HepG2 (cell line): ENCODE measurements around the gene ZSCAN23. TPM values are rescaled to one million over a fixed set of nuclear protein-coding genes. Genes with fewer than 3 reads are reported as not detected.

Experiments
- ASH2L ChIP-seq: fragments of 300-600, 200-600 bp; sonication (generic); IDR thresholded peaks from 2 replicates; pipeline ENCODE4 v1.7.0; 2017; ENCODE audit warnings: low read depth, mild to moderate bottlenecking, moderate library complexity, mixed read lengths, low read length; ENCODE audit not compliant: insufficient read length
- ATAD3A ChIP-seq: sonication (generic); formaldehyde crosslinking; IDR thresholded peaks from 2 replicates; pipeline ENCODE4 v1.4.0; 2020; ENCODE audit warnings: missing genetic modification reagents
- HDAC1 ChIP-seq: sonication (generic); formaldehyde crosslinking; IDR thresholded peaks from 2 replicates; pipeline ENCODE4 v1.5.1; 2020; ENCODE audit warnings: mild to moderate bottlenecking, missing genetic modification reagents
- HNRNPLL ChIP-seq: fragments of 200-400 bp; formaldehyde crosslinking; IDR thresholded peaks from 2 replicates; pipeline ENCODE4 v1.6.1; 2017; ENCODE audit warnings: mild to moderate bottlenecking, low read depth, low read length; ENCODE audit not compliant: poor library complexity, severe bottlenecking
- HOXA3 ChIP-seq: sonication (generic); formaldehyde crosslinking; IDR thresholded peaks from 2 replicates; pipeline ENCODE4 v1.5.0; 2020; ENCODE audit warnings: missing genetic modification reagents
- JUND ChIP-seq: sonication (generic); formaldehyde crosslinking; IDR thresholded peaks from 2 replicates; pipeline ENCODE4 v1.8.0; 2022; ENCODE audit warnings: mild to moderate bottlenecking, missing genetic modification reagents
- KMT2B ChIP-seq: IDR thresholded peaks from 2 replicates; pipeline ENCODE4 v1.6.1; 2016; ENCODE audit warnings: missing genetic modification reagents, missing compliant biosample characterization
- MAFK ChIP-seq, 2 experiments: IDR thresholded peaks in 1 of 2; conservative IDR thresholded peaks in 1 of 2; 2 replicates each; pipeline ENCODE4 v1.6.1; 2011; ENCODE audit warnings: improper control_type of control experiment in 2 of 2, low read length in 2 of 2
- NR2F2 ChIP-seq: IDR thresholded peaks from 2 replicates; pipeline ENCODE4 v1.6.1; 2012; ENCODE audit warnings: low read depth, inconsistent platforms, borderline replicate concordance
- RFX5 ChIP-seq: IDR thresholded peaks from 2 replicates; pipeline ENCODE4 v1.6.1; 2011; ENCODE audit warnings: low read depth, low read length, improper control_type of control experiment
- SP4 ChIP-seq: sonication (generic); formaldehyde crosslinking; IDR thresholded peaks from 2 replicates; pipeline ENCODE4 v1.8.1; 2023; ENCODE audit warnings: mild to moderate bottlenecking, missing genetic modification reagents
- TAF1 ChIP-seq: sonication (generic); formaldehyde crosslinking; IDR thresholded peaks from 2 replicates; pipeline ENCODE4 v1.4.0; 2020; ENCODE audit warnings: missing genetic modification reagents
- XBP1 ChIP-seq: sonication (generic); formaldehyde crosslinking; IDR thresholded peaks from 2 replicates; pipeline ENCODE4 v1.5.0; 2020; ENCODE audit warnings: missing genetic modification reagents
- ZMYM3 ChIP-seq: sonication (generic); formaldehyde crosslinking; IDR thresholded peaks from 2 replicates; pipeline ENCODE4 v1.5.1; 2020; ENCODE audit warnings: mild to moderate bottlenecking, missing genetic modification reagents
- ZMYM4 ChIP-seq: sonication (generic); formaldehyde crosslinking; IDR thresholded peaks from 2 replicates; pipeline ENCODE4 v1.8.1; 2023; ENCODE audit warnings: mild to moderate bottlenecking, missing genetic modification reagents
- ZNF234 ChIP-seq: sonication (generic); formaldehyde crosslinking; conservative IDR thresholded peaks from 2 replicates; pipeline ENCODE4 v1.5.1; 2020; ENCODE audit warnings: mild to moderate bottlenecking, missing genetic modification reagents
- ZNF292 ChIP-seq: sonication (generic); formaldehyde crosslinking; IDR thresholded peaks from 2 replicates; pipeline ENCODE4 v1.8.1; 2022; ENCODE audit warnings: mild to moderate bottlenecking, low read depth, missing genetic modification reagents, borderline replicate concordance
- ZNF788 ChIP-seq: sonication (generic); formaldehyde crosslinking; IDR thresholded peaks from 2 replicates; pipeline ENCODE4 v1.5.0; 2020; ENCODE audit warnings: mild to moderate bottlenecking, missing genetic modification reagents, borderline replicate concordance
- ZNF790 ChIP-seq: sonication (generic); formaldehyde crosslinking; IDR thresholded peaks from 2 replicates; pipeline ENCODE4 v1.8.0; 2022; ENCODE audit warnings: missing genetic modification reagents, mild to moderate bottlenecking, borderline replicate concordance
- ZSCAN22 ChIP-seq: sonication (generic); formaldehyde crosslinking; IDR thresholded peaks from 2 replicates; pipeline ENCODE4 v1.4.0; 2020; ENCODE audit warnings: mild to moderate bottlenecking, missing genetic modification reagents
- polyA plus RNA-seq, 8 experiments: library from polyadenylated mRNA; depleted of rRNA in 3 of 8; stranded (reverse) in 7 of 8; unstranded in 1 of 8; fragments of >200 nt; fragmentation: Illumina TruSeq in 4 of 8; extraction: Trizol in 4 of 8; gene quantifications; 2 replicates each; pipeline versions ENCODE4 v1.2.1 to v1.2.3, GENCODE V29; 2011 to 2016; ENCODE audit warnings: low read depth in 4 of 8, missing spikeins in 1 of 8, mixed read lengths in 1 of 8; ENCODE audit not compliant: insufficient read depth in 1 of 8
- total RNA-seq, 5 experiments: library from RNA; depleted of rRNA; stranded (reverse); fragments of >200 nt; fragmentation: Illumina TruSeq; extraction: Trizol; gene quantifications; 2 replicates each; pipeline ENCODE4 v1.2.3, GENCODE V29; 2016; ENCODE audit warnings: low read depth in 1 of 5
- TF ChIP-seq, protein P1 (sequence below): sonication (generic); formaldehyde crosslinking; IDR thresholded peaks from 2 replicates; pipeline ENCODE4 v1.8.0; 2022; ENCODE audit warnings: mild to moderate bottlenecking, missing genetic modification reagents; ENCODE audit not compliant: insufficient replicate concordance
- TF ChIP-seq, protein P2 (sequence below): sonication (generic); formaldehyde crosslinking; IDR thresholded peaks from 2 replicates; pipeline ENCODE4 v1.5.0; 2020; ENCODE audit warnings: mild to moderate bottlenecking, missing genetic modification reagents
- TF ChIP-seq, protein P3 (sequence below): sonication (generic); formaldehyde crosslinking; IDR thresholded peaks from 2 replicates; pipeline ENCODE4 v1.4.0; 2020; ENCODE audit warnings: low read depth, mild to moderate bottlenecking, missing genetic modification reagents
- TF ChIP-seq, protein P4 (sequence below): sonication (generic); formaldehyde crosslinking; IDR thresholded peaks from 2 replicates; pipeline ENCODE4 v1.8.1; 2023; ENCODE audit warnings: mild to moderate bottlenecking, moderate library complexity, missing genetic modification reagents

Gene ZSCAN23
- total and polyA plus RNA-seq, 2 of the 13 experiments (the other 11 are each of a cell fraction or from before 2014, with no cell fraction given) = 0.29 to 1.2 TPM

DNA sequence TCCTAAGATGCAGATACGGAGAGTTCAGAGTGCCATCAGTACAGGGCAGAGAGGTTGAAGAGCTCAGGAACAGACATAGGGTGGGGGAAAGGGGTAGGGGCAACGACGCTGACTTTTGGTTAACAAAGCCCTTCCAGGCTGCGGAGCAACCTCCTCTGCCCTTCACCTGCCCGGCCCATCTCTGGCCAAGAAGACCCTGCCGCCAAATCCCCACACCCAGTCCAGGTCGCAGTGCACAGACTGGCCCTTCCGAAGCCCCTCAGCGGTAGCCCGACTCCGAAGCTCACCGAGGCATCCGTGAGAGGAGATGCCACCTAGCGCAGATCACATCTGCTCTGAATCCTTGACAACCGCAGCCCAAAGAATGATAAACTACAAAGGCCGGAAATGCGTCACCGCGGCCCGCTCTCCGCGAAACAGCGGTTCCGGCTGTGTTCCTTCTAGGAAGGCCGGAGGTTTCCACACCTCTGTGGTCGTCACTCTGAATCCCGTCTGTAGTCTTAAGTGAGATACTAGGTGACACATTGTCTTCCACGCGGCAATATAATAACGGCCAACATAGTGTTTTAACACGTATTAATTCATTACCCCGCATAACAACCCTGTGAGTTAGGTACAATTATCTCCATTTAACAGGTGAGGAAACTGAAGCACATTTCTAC is at the start of gene ZSCAN23 (continued):
- TF ChIP-seq, protein P1, sequence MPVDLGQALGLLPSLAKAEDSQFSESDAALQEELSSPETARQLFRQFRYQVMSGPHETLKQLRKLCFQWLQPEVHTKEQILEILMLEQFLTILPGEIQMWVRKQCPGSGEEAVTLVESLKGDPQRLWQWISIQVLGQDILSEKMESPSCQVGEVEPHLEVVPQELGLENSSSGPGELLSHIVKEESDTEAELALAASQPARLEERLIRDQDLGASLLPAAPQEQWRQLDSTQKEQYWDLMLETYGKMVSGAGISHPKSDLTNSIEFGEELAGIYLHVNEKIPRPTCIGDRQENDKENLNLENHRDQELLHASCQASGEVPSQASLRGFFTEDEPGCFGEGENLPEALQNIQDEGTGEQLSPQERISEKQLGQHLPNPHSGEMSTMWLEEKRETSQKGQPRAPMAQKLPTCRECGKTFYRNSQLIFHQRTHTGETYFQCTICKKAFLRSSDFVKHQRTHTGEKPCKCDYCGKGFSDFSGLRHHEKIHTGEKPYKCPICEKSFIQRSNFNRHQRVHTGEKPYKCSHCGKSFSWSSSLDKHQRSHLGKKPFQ = no peak
- TF ChIP-seq RFX5 (no peak), MAFK (conservative IDR thresholded peaks at IDR 0.05 in 1 of 2, IDR thresholded peaks at IDR 0.05 in 1 of 2; ENCODE audit: low read length in 2 of 2) (no peak), SP4 (CRISPR knock-in tag) (0 out of 2 replicates have a peak, but pooled peaks have one; percentile 25), NR2F2 (no peak), KMT2B (CRISPR knock-in tag) (0 out of 2 replicates have a peak, but pooled peaks have one; percentile 22), ZNF292 (CRISPR knock-in tag) (peak; percentile 48; the same call in 1 of the 2 replicates), ZSCAN22 (CRISPR knock-in tag) (no peak), TAF1 (CRISPR knock-in tag) (peak; percentile 41; the same call in 1 of the 2 replicates), ZNF234 (CRISPR knock-in tag) (no peak), ZNF790 (no peak), HOXA3 (CRISPR knock-in tag) (peak; percentile 76; the same call in 1 of the 2 replicates), XBP1 (no peak), ATAD3A (no peak), JUND (CRISPR knock-in tag) (no peak), HDAC1 (CRISPR knock-in tag) (peak; percentile 38; the same call in 1 of the 2 replicates), HNRNPLL (peak; percentile 36), ZMYM3 (CRISPR knock-in tag) (peak; percentile 35; the same call in 1 of the 2 replicates), ZNF788 (CRISPR knock-in tag) (0 out of 2 replicates have a peak, but pooled peaks have one; percentile 30), ASH2L (peak; percentile 37), ZMYM4 (CRISPR knock-in tag) (peak; percentile 66)
- TF ChIP-seq, protein P2, sequence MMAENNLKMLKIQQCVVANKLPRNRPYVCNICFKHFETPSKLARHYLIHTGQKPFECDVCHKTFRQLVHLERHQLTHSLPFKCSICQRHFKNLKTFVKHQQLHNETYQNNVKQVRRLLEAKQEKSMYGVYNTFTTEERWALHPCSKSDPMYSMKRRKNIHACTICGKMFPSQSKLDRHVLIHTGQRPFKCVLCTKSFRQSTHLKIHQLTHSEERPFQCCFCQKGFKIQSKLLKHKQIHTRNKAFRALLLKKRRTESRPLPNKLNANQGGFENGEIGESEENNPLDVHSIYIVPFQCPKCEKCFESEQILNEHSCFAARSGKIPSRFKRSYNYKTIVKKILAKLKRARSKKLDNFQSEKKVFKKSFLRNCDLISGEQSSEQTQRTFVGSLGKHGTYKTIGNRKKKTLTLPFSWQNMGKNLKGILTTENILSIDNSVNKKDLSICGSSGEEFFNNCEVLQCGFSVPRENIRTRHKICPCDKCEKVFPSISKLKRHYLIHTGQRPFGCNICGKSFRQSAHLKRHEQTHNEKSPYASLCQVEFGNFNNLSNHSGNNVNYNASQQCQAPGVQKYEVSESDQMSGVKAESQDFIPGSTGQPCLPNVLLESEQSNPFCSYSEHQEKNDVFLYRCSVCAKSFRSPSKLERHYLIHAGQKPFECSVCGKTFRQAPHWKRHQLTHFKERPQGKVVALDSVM (CRISPR knock-in tag) = no peak
- TF ChIP-seq, protein P3, sequence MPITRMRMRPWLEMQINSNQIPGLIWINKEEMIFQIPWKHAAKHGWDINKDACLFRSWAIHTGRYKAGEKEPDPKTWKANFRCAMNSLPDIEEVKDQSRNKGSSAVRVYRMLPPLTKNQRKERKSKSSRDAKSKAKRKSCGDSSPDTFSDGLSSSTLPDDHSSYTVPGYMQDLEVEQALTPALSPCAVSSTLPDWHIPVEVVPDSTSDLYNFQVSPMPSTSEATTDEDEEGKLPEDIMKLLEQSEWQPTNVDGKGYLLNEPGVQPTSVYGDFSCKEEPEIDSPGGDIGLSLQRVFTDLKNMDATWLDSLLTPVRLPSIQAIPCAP (CRISPR knock-in tag) = no peak
- TF ChIP-seq, protein P4, sequence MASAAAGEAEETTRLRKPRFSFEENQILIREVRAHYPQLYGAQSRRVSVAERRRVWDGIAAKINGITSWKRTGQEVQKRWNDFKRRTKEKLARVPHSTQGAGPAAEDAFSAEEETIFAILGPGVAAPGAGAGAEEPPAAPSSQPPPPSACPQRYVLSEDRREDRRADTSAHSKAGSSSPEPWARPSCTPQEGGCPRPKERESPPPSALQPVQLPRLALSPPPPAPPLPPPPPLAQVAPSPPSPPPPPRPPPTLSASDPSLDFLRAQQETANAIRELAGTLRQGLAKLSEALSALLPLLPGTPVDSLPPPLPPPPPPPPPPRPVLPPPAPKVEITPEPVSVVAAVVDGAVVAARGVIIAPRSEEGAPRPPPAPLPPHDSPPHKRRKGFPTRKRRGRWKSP (CRISPR knock-in tag) = no peak
